HG03064 (cell line): ENCODE results near the gene ARRB2.

ENCODE experiments used
- ATAC-seq: cut with Tn5 transposase; IDR thresholded peaks from one replicate; pipeline ENCODE4 v1.9.1; 2021; ENCODE audit warnings: low read depth; ENCODE audit not compliant: unreplicated experiment

ARRB2 gene

DNA sequence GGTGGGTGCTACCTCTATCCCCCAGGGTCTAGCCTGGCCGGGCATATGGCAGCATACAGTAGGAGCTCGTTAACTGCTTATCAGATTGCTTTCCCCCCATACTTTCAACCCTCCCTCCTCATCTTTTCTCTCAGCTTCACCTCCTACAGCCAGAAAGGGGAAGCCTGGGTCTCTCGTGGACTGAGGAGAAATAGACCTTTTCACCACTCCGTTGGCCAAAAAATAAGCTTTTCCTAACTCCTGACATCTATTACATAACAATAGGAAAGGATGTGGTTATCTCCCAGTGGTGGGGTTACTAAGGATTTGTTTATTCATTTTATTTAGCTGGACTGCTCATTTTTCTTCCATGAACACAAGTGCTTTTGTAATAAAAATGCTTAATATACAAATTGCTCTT lies 38.3 kb downstream of the ARRB2 start:
- no peak for ATAC-seq

DNA sequence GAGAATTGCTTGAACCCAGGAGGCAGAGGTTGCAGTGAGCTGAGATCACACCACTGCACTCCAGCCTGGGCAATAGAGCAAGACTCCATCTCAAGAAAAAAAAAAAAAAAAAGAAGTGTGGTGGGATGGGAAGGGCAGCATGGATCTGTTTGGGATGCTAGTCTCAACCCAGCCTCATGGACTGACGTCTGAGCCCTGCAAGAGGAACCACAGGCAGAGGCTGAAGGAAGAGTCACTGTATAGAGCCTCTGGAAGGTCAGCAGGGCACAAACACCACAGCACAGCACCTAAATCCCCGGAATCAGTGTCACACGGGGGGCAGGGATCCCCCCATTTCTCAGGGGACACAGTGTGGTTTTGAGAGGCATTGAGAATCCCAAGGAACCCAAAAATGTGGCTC lies 40.2 kb downstream of the ARRB2 start:
- ATAC-seq = no peak

DNA sequence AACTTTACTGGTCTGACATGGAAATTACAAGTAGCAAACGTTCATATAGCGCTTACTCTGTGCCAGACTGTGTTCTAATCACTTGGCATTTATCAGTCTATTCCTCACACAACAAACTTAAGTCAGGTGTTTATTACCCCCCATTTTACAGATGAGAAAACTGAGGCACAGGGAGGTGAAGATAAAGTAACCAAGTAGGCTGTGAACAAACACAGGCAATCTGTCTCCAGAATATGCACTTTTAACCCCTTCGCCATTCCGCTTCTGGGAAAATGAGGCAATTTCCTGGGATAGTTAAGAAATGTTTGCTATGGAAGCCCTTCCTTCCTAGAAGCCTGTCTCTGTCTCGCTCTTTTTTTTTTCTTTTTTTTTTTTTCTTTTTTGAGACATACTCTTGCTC lies 41.5 kb downstream of the ARRB2 start:
- no peak for ATAC-seq

DNA sequence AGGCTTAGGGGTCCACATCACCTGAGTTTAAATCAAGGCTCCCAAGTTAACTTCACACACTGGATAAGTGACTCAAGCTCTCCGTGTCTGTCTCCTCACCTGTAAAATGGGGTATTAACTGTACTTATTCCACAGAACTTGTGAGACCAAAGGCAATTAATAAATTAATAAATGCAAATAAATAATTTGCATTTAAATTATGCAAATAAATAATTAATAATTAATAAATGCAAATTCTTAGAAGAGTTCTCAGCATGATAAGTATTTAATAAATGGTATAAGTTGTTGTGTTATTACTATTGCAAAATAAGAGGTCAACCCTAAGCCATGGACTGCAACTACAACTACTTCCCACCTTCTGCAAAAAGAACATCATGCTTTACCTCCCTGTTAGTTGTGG lies 43.0 kb downstream of the ARRB2 start:
- ATAC-seq = no peak

DNA sequence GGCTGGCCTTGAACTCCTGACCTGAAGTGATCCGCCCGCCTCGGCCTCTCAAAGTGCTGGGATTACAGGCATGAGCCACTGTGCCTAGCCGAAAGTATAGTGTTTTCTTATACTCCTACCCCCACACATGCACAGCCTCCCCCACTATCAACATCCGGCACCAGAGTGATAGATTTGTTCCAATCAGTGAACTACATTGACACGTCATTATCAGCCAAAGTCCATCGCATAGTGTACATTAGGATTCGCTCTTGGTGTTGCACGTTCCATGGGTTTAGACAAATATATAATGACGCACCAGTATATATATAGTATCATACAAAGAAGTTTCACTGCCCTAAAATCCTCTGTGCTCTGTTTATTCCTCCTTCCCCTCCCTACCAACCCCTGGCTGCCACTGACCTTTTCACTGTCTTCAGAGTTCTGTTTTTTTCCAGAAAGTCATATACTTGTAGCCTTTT lies 49.4 kb downstream of the ARRB2 start:
- no peak for ATAC-seq

DNA sequence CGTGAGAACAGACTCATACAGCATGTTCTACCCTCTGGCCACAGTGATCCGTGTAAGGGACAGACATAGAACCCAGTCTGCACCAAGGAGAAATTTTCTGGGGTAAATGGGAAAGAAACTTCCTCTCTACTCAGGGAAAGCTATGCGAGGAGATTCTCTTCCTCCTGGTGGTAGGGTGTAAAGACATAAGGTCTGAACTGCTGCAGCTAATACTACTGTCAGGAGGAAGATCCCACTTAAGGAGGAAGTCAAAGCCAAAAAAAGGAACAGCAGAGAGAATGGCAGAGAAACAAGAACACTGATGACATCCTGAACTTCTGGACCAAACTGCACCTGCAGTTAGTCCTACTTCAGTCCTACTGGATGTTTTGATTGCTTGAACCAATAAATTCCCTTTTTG lies 54.2 kb downstream of the ARRB2 start:
- no peak for ATAC-seq

DNA sequence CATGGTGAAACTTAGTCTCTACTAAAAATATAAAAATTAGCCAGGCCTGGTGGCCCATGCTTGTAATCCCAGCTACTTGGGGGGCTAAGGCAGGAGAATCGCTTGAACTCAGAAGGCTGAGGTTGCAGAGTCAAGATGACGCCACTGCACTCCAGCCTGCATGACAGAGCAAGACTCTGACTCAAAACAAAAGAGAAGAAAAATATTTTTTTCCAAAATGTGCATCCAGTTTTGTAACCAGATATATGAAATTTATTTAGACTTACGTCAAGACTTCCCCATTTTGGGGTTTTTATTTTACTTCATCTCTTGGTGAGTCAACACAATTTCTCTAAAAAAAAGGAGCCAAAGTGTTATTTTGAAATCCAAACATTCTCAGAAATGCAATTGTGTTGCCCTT lies 55.8 kb downstream of the ARRB2 start:
- ATAC-seq = no peak

DNA sequence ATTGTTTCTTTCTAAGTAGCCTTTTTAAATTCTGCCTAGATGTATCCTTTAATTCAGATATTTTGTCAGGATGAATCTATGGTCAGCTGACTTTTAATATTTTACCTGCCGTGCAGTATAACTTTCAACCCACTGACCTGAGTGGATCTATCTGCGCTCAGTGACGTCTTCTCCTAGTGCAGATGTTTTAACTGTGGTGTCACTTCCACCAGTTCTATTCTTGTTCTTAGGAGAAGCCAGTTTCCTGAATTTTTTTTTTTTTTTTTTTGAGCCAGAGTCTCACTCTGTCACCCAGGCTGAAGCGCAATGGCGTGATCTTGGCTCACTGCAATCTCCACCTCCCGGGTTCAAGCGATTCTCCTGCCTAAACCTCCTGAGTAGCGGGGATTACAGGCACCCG lies 56.3 kb downstream of the ARRB2 start:
- ATAC-seq = no peak

DNA sequence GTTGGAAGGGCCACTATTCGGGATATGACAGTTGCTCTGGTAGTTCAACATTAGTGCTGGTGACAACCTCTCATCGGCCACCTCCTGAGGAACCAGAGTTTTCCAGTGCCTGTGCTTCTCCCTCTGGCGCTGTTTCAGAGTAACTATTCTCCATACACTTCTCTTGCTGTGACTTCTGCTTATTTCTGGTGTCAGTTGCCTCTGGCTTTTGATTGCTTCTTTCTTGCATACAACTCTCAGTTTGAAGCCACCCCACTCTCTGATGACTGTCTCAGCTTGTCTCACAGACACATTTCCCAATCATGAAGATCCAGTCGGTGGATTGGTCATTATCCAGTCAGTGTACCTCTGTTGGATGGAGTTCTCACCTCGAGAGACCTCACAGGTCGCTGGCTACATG lies 57.9 kb downstream of the ARRB2 start:
- ATAC-seq = no peak

DNA sequence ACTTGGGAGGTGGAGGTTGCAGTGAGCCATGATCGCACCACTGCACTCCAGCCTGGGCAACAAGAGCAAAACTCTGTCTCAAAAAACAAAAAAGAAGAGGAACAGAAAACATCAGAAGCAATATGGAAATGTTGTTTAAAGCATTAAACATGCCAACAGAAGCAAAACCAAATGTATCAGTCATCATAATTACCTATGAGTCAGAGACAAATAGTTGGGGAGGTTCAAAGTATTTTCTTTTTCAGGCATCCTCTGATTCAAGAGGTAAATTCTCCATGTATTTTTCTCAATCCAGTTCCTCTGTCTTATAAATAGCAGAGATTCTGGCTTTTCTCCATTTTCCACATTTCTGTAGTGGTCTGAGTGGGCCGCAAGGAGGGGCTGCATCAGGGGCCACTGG lies 59.2 kb downstream of the ARRB2 start:
- no peak for ATAC-seq
